ENCODE measurements around the gene FLRT1. TPM values are rescaled to one million over a fixed set of nuclear protein-coding genes. Genes with fewer than 3 reads are reported as not detected.

FLRT1 gene
- polyA plus RNA-seq, 2 of the 4 experiments (the other 2 are of a cell fraction), result 0.10 to 0.31 TPM

GRCh38 chr11:63997801-63998337 lies 37.9 kb upstream of the FLRT1 start:
- H3K4me3 ChIP-seq, result no peak overlapping the region
- H3K9me3 ChIP-seq, result no peaks in the 10 kb centered on the region
- no peaks in the 10 kb centered on the region for H3K4me1 ChIP-seq
- no peak overlapping the region for H3K4me2 ChIP-seq
- ChIA-PET POLR2A (interaction anchor here (1.2 kb wide), 1 partner anchor 10 kb away, joined by 4 read pairs; no protein-coding TSS in a partner anchor), CTCF (interaction anchor here (0.7 to 1.9 kb wide), 4 partner anchors 9 to 188 kb away, joined by 3 to 19 read pairs (median 4); partner anchors contain the start of gene STIP1)
- DNase-seq (ENCODE audit: low read depth in 1 of 2, low spot score in 1 of 2) (no peak), ATAC-seq (no peak), FAIRE-seq (no peak)
- WGBS (ENCODE audit: missing lambda C conversion rate), result 83% methylated on average over 5 of the region's 11 CpGs
- H3K27ac ChIP-seq, result no peak overlapping the region
- TF ChIP-seq POLR2AphosphoS2 (conservative IDR thresholded peaks at IDR 0.05; ENCODE audit: low read length) (0 out of 2 replicates have a peak, but pooled peaks have one; percentile 13), CHD2 (IDR thresholded peaks at IDR 0.05; ENCODE audit: low read length, partially characterized antibody) (no peak)

- Histone ChIP-seq H3K4me2 (no peak overlapping the region), H3K27ac (no peak overlapping the region), H3K4me1 (peaks cover 5% of the 10 kb centered on the region), H3K4me3 (no peak overlapping the region), H3K9me3 (no peaks in the 10 kb centered on the region)
- CTCF ChIA-PET, result interaction anchor here (0.7 to 1.9 kb wide), 5 partner anchors 8 to 187 kb away, joined by 3 to 19 read pairs (median 4); partner anchors contain the start of gene STIP1
- ATAC-seq (peak; percentile 7 to 17; a peak in 3 of 6 replicates), FAIRE-seq (no peak), DNase-seq (ENCODE audit: low read depth in 1 of 2, low spot score in 1 of 2) (peak in 1 of 2 experiments; percentile 37)
- POLR2A ChIA-PET, result interaction anchor here (1.2 kb wide), 1 partner anchor 9 kb away, joined by 4 read pairs; no protein-coding TSS in a partner anchor
- TF ChIP-seq ZFP36 (IDR thresholded peaks at IDR 0.05; ENCODE audit: borderline replicate concordance, partially characterized antibody) (no peak), POLR2AphosphoS2 (conservative IDR thresholded peaks at IDR 0.05; ENCODE audit: low read length) (no peak)
- 89% methylated on average over 30 of the region's 54 CpGs for WGBS (ENCODE audit: missing lambda C conversion rate)
These were observed 37.0 kb upstream of the FLRT1 start for GRCh38 chr11:63998558-63999348.

- CTCF ChIA-PET, result interaction anchor here (0.9 to 3.9 kb wide), 6 partner anchors 11 to 151 kb away, joined by 3 to 46 read pairs (median 4); no protein-coding TSS in a partner anchor
These were observed 36.2 kb upstream of the FLRT1 start for GRCh38 chr11:63999349-64000025.

DNA sequence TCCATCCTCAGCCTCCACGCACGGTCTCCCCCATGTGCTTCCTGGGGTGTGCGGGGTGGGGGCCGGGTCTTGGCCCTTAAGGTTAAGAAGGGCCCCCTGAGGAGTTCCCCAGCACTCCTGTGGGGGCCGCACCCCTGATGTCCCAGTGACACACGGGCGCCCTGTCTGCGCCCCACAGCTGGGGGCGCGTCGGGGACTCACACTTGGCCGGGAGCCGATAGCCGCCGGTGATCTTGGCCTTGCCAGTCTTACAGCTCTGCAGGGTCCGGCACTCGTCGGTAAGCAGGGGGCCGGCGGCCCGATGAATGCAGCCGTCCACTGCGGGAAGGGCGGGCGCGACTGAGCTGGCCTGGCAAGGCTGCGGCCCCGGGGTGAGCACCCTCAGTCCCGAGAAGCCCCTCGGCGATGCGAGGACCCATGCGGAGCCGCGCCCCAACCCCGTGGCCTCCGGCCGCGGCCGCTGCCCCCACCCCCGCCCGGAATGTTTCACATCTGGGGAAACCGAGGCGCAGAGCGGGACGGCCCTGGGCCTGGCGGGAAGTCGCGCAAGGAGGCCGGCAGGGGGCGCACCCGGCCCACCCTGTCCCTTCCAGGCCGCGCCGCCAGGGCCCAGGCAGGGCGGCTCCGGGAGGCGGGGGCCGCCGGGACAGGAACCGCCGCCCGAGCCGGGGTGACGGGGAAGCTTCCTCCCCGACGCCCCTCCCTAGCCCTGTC lies 35.5 kb upstream of the FLRT1 start:
- ATAC-seq (no peak), FAIRE-seq (no peak), DNase-seq (ENCODE audit: low read depth in 1 of 2, low spot score in 1 of 2) (no peak)
- Histone ChIP-seq H3K4me2 (no peak overlapping the region), H3K4me3 (no peak overlapping the region), H3K4me1 (peaks cover 16% of the 10 kb centered on the region), H3K9me3 (no peaks in the 10 kb centered on the region), H3K27ac (no peak overlapping the region)
- WGBS (ENCODE audit: missing lambda C conversion rate), result 91% methylated on average over 29 of the region's 67 CpGs
- TF ChIP-seq, protein P1, sequence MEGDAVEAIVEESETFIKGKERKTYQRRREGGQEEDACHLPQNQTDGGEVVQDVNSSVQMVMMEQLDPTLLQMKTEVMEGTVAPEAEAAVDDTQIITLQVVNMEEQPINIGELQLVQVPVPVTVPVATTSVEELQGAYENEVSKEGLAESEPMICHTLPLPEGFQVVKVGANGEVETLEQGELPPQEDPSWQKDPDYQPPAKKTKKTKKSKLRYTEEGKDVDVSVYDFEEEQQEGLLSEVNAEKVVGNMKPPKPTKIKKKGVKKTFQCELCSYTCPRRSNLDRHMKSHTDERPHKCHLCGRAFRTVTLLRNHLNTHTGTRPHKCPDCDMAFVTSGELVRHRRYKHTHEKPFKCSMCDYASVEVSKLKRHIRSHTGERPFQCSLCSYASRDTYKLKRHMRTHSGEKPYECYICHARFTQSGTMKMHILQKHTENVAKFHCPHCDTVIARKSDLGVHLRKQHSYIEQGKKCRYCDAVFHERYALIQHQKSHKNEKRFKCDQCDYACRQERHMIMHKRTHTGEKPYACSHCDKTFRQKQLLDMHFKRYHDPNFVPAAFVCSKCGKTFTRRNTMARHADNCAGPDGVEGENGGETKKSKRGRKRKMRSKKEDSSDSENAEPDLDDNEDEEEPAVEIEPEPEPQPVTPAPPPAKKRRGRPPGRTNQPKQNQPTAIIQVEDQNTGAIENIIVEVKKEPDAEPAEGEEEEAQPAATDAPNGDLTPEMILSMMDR (IDR thresholded peaks at IDR 0.05), result peak; percentile 31; the same call in 2 of the 3 replicates
- no peak for TF ChIP-seq HEYL (CRISPR knock-in tag; IDR thresholded peaks at IDR 0.05)
- POLR2A ChIA-PET, result no interaction called here
- CTCF ChIA-PET, result interaction anchor here (0.9 to 3.9 kb wide), 16 partner anchors 9 to 162 kb away, joined by 3 to 46 read pairs (median 3); no protein-coding TSS in a partner anchor

More at GRCh38 chr11:63999349-64000025, 36.2 kb upstream of the FLRT1 start:
- H3K9me3 ChIP-seq, result no peaks in the 10 kb centered on the region
- no peak overlapping the region for H3K4me3 ChIP-seq
- H3K27ac ChIP-seq, result no peak overlapping the region
- POLR2A ChIA-PET, result no interaction called here
- DNase-seq (ENCODE audit: low read depth in 1 of 2, low spot score in 1 of 2), result peak in 1 of 2 experiments; percentile 61
- FAIRE-seq, result no peak
- ATAC-seq, result peak; percentile 6 to 30; a peak in 5 of 6 replicates
- WGBS (ENCODE audit: missing lambda C conversion rate), result 85% methylated on average over 33 of the region's 59 CpGs
- no peak overlapping the region for H3K4me2 ChIP-seq
- TF ChIP-seq KDM5A (IDR thresholded peaks at IDR 0.05) (no peak), RNF2 (IDR thresholded peaks at IDR 0.05; ENCODE audit: borderline replicate concordance, low read depth) (no peak), ZC3H11A (IDR thresholded peaks at IDR 0.05) (no peak), POLR2AphosphoS2 (conservative IDR thresholded peaks at IDR 0.05; ENCODE audit: low read length) (no peak), EP300 (IDR thresholded peaks at IDR 0.05) (no peak)
- H3K4me1 ChIP-seq, result peaks cover 12% of the 10 kb centered on the region

Measured in A549 (cell line).